ENCODE data around the gene ICE1.

DNA sequence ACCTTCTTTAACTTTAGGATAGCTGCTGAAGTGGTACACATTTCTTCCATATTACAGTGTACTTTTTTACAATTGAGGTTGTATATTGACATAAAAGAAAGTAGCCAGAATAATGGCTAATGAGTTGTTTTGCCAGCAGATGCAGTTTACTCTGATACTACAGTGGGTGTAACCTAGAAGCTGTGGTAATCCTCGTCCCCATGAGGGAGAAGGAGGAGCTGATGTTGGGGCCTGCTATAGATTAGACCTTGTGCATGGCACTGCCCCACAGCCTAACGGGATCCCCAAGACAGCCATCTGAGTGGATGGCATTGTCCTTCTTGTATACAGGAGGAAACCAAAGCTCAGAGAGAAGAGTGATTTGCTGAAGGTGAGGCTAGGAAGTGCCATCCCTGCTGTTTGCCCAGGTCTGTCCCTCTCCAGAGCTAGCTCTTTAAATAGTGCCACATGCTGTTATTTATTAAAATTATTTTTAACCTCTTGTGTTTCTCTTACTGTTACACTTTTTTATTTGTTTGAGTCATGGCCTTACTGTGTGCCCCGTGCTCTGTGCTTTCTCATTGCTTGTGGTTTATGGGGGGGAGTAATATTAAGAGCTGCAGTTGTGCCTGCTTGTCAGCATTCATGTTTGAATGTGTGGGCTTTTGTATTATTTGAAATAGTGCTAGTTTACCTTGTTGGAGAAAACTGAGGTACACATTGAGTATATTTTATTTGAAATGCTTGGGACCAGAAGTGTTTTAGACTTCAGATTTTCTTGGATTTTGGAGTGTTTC, 65.3 kb downstream of the ICE1 start:
- no peak for TF ChIP-seq POLR2A (IDR thresholded peaks at IDR 0.05; ENCODE audit: low read length)
- no peak for TF ChIP-seq GATA1 (IDR thresholded peaks at IDR 0.05; ENCODE audit: low read depth, low read length)
